Activated CD4-positive, alpha-beta T cell treated with anti-CD3 and anti-CD28 coated beads, Interleukin-2, Interleukin-4, amounts not matched to agents 100 ng/mL and 50 ng/mL, durations not matched to agents 16 hours and 8 hours (primary cell): ENCODE measurements around the gene RBBP5.
"Not testable (repeated sequence)": the region's sequence is repeated elsewhere in the genome, so short reads cannot be mapped to it uniquely, and the experiment has no call there.

Experiments used
- DNase-seq: peaks from one replicate; pipeline ENCODE4 v3.0.0-alpha.2; 2020; ENCODE audit warnings: low spot score

The RBBP5 gene

GRCh38 chr1:205121660-205122488, at the start of gene RBBP5:
TSS of gene RBBP5 (minus strand) at chr1:205121978. CDS start at chr1:205121873, 105 bp downstream.
- DNase-seq = peak; percentile 97

- no peak for DNase-seq
Measured at GRCh38 chr1:205171369-205171768, 49.6 kb upstream of the RBBP5 start.

GRCh38 chr1:205170532-205171269, 48.9 kb upstream of the RBBP5 start:
- DNase-seq = no peak

GRCh38 chr1:205169248-205169647, 47.5 kb upstream of the RBBP5 start:
- DNase-seq = no peak

GRCh38 chr1:205168291-205168690, 46.5 kb upstream of the RBBP5 start:
- DNase-seq = no peak

- no peak for DNase-seq
Measured at GRCh38 chr1:205162301-205162700, 40.5 kb upstream of the RBBP5 start.

GRCh38 chr1:205161076-205161475, 39.3 kb upstream of the RBBP5 start:
- no peak for DNase-seq

GRCh38 chr1:205158048-205158616, 36.4 kb upstream of the RBBP5 start:
- no peak for DNase-seq

- not testable (repeated sequence) for DNase-seq
Measured at GRCh38 chr1:205155665-205156377, 34.0 kb upstream of the RBBP5 start.

GRCh38 chr1:205152505-205152904, 30.7 kb upstream of the RBBP5 start:
- no peak for DNase-seq

- DNase-seq = no peak
Measured at GRCh38 chr1:205150651-205151428, 29.1 kb upstream of the RBBP5 start.

GRCh38 chr1:205147191-205147835, 25.5 kb upstream of the RBBP5 start:
- DNase-seq = no peak

GRCh38 chr1:205144751-205145150, 23.0 kb upstream of the RBBP5 start:
- no peak for DNase-seq

- DNase-seq = no peak
Measured at GRCh38 chr1:205144046-205144720, 22.4 kb upstream of the RBBP5 start.

GRCh38 chr1:205142102-205142469, 20.3 kb upstream of the RBBP5 start:
- no peak for DNase-seq

GRCh38 chr1:205141236-205142101, 19.7 kb upstream of the RBBP5 start:
- DNase-seq = peak; percentile 80

GRCh38 chr1:205140113-205140512, 18.3 kb upstream of the RBBP5 start:
- DNase-seq = no peak

GRCh38 chr1:205137901-205138300, 16.1 kb upstream of the RBBP5 start:
- DNase-seq = no peak

- DNase-seq = no peak
Measured at GRCh38 chr1:205133287-205133686, 11.5 kb upstream of the RBBP5 start.
